ENCODE results near the gene SARS1. TPM values are rescaled to one million over a fixed set of nuclear protein-coding genes. Genes with fewer than 3 reads are reported as not detected.

The SARS1 gene
- polyA plus RNA-seq, 1 of the 3 experiments (the other 2 are of a cell fraction): 98.3 TPM

GRCh38 chr1:109213345-109213823, 334 bp upstream of the SARS1 start:
- TF ChIP-seq FOSL2 (IDR thresholded peaks at IDR 0.05; ENCODE audit: borderline replicate concordance, low read depth) (no peak), POLR2AphosphoS5 (IDR thresholded peaks at IDR 0.05; ENCODE audit: low read depth, low read length) (0 out of 2 replicates have a peak, but pooled peaks have one; percentile 53)
- ChIA-PET POLR2A (interaction anchor here (0.9 to 2.4 kb wide), 4 partner anchors 26 to 137 kb away, joined by 3 to 11 read pairs (median 8); partner anchors contain the start of gene TAF13), CTCF (interaction anchor here (0.8 to 2.7 kb wide), 4 partner anchors 12 to 319 kb away, joined by 3 to 11 read pairs (median 6); partner anchors contain the start of gene SORT1)
- no peak for DNase-seq
- H3K27me3 ChIP-seq (ENCODE audit: insufficient read depth): no peaks in the 10 kb centered on the region
- H3K9ac ChIP-seq: no peak overlapping the region
- peaks cover 45% of the 10 kb centered on the region for H3K79me2 ChIP-seq (ENCODE audit: insufficient read depth)
- peaks cover 0 to 16% of the 10 kb centered on the region in 2 experiments for H3K36me3 ChIP-seq (replicated peaks in 1 of 2; ENCODE audit: control insufficient read depth in 1 of 2, insufficient read depth in 2 of 2, low read length in 1 of 2)
- peak overlapping the region; percentile 92 for H2AFZ ChIP-seq (ENCODE audit: low read depth)
- WGBS (ENCODE audit: low lambda C conversion rate): 48% methylated on average over 7 of the region's 10 CpGs
- H3K9me2 ChIP-seq: no peaks in the 10 kb centered on the region
- peak overlapping the region; percentile 85 for H3K4me2 ChIP-seq
- peaks cover 27% of the 10 kb centered on the region for H4K20me1 ChIP-seq (ENCODE audit: insufficient read depth)
- H3K4me1 ChIP-seq (ENCODE audit: control insufficient read depth in 1 of 2, insufficient read depth in 2 of 2, low read depth in 1 of 2, low read length in 1 of 2): peaks cover 5 to 21% of the 10 kb centered on the region in 2 experiments; a peak in 3 of 4 replicates
- H3K9me3 ChIP-seq: no peaks in the 10 kb centered on the region
- peak overlapping the region; percentile 86 to 89; a peak in 3 of 4 replicates for H3K27ac ChIP-seq (ENCODE audit: low read depth in 2 of 2, low read length in 1 of 2)
- peak overlapping the region; percentile 88 to 89 for H3K4me3 ChIP-seq (ENCODE audit: low read depth in 2 of 2, low read length in 1 of 2)
- peaks cover 7% of the 10 kb centered on the region for H3F3A ChIP-seq (replicated peaks; ENCODE audit: insufficient read depth)

GRCh38 chr1:109214695-109215623, 1.2 kb downstream of the SARS1 start:
- peak; percentile 69 for DNase-seq
- Histone ChIP-seq H3K4me1 (ENCODE audit: control insufficient read depth in 1 of 2, insufficient read depth in 2 of 2, low read depth in 1 of 2, low read length in 1 of 2) (peaks cover 5 to 16% of the 10 kb centered on the region in 2 experiments; a peak in 3 of 4 replicates), H4K20me1 (ENCODE audit: insufficient read depth) (peaks cover 39% of the 10 kb centered on the region), H2AFZ (ENCODE audit: low read depth) (peak overlapping the region; percentile 92; the same call in 1 of the 2 replicates), H3F3A (replicated peaks; ENCODE audit: insufficient read depth) (peaks cover 9% of the 10 kb centered on the region), H3K9ac (peak overlapping the region; percentile 80), H3K27ac (ENCODE audit: low read depth in 2 of 2, low read length in 1 of 2) (peak overlapping the region; percentile 82 to 89), H3K36me3 (replicated peaks in 1 of 2; ENCODE audit: control insufficient read depth in 1 of 2, insufficient read depth in 2 of 2, low read length in 1 of 2) (peaks cover 0 to 22% of the 10 kb centered on the region in 2 experiments), H3K9me3 (no peaks in the 10 kb centered on the region), H3K9me2 (no peaks in the 10 kb centered on the region), H3K4me3 (ENCODE audit: low read depth in 2 of 2, low read length in 1 of 2) (peak overlapping the region; percentile 88 to 89), H3K4me2 (peak overlapping the region; percentile 85), H3K79me2 (ENCODE audit: insufficient read depth) (peaks cover 59% of the 10 kb centered on the region), H3K27me3 (ENCODE audit: insufficient read depth) (no peaks in the 10 kb centered on the region)
- ChIA-PET POLR2A (interaction anchor here (1.0 to 2.4 kb wide), 5 partner anchors 21 to 115 kb away, joined by 3 to 11 read pairs (median 3); no protein-coding TSS in a partner anchor), CTCF (interaction anchor here (0.6 to 2.7 kb wide), 9 partner anchors 10 to 185 kb away, joined by 3 to 11 read pairs (median 3); partner anchors contain the start of gene SORT1)
- WGBS (ENCODE audit: low lambda C conversion rate): 10% methylated on average over 12 of the region's 13 CpGs
- TF ChIP-seq POLR2AphosphoS5 (IDR thresholded peaks at IDR 0.05; ENCODE audit: low read depth, low read length) (no peak; the same call in 1 of the 2 replicates), EP300 (IDR thresholded peaks at IDR 0.05; ENCODE audit: borderline replicate concordance in 1 of 2, low read depth in 1 of 2, low read length in 1 of 2) (no peak), YY1 (IDR thresholded peaks at IDR 0.05; ENCODE audit: low read depth) (no peak), TEAD4 (IDR thresholded peaks at IDR 0.05; ENCODE audit: borderline replicate concordance, insufficient read depth) (no peak), TAF1 (IDR thresholded peaks at IDR 0.05; ENCODE audit: borderline replicate concordance, low read depth, low read length) (peak; percentile 42; the same call in 1 of the 2 replicates), RCOR1 (IDR thresholded peaks at IDR 0.05; ENCODE audit: low read length) (0 out of 2 replicates have a peak, but pooled peaks have one; percentile 5), MXI1 (IDR thresholded peaks at IDR 0.05; ENCODE audit: low read depth, low read length) (no peak; the same call in 1 of the 2 replicates), FOXJ3 (CRISPR knock-in tag; IDR thresholded peaks at IDR 0.05) (no peak), ELF1 (IDR thresholded peaks at IDR 0.05) (no peak), CTCF (IDR thresholded peaks at IDR 0.05) (no peak), RAD21 (IDR thresholded peaks at IDR 0.05; ENCODE audit: low read length) (no peak), JUND (IDR thresholded peaks at IDR 0.05) (no peak), NFIC (IDR thresholded peaks at IDR 0.05; ENCODE audit: borderline replicate concordance) (no peak), PBX3 (IDR thresholded peaks at IDR 0.05) (no peak; the same call in 1 of the 2 replicates), FOSL2 (IDR thresholded peaks at IDR 0.05; ENCODE audit: borderline replicate concordance, low read depth) (no peak), RFX5 (IDR thresholded peaks at IDR 0.05; ENCODE audit: low read length) (no peak), REST (IDR thresholded peaks at IDR 0.05; ENCODE audit: low read depth, low read length) (no peak), TCF12 (IDR thresholded peaks at IDR 0.05) (no peak), GATA2 (CRISPR knock-in tag; IDR thresholded peaks at IDR 0.05) (no peak)
